ENCODE results near the gene COX4I2. TPM values are rescaled to one million over a fixed set of nuclear protein-coding genes. Genes with fewer than 3 reads are reported as not detected.
A peak's percentile ranks its signal among the peaks of the same experiment; 100 is the strongest.

The COX4I2 gene
- total RNA-seq, 1 donor from 2014 or later: not detected

GRCh38 chr20:31685853-31686643 lies 48.3 kb downstream of the COX4I2 start:
- Mint-ChIP-seq H3K27ac (peak overlapping the region; percentile 88), H3K36me3 (ENCODE audit: insufficient read depth) (peaks cover 40% of the 10 kb centered on the region), H3K4me1 (ENCODE audit: low read depth) (peaks cover 12% of the 10 kb centered on the region), H3K4me3 (ENCODE audit: low read depth) (no peak overlapping the region), H3K9me3 (ENCODE audit: low read depth) (no peaks in the 10 kb centered on the region), H3K27me3 (no peaks in the 10 kb centered on the region)
- no peak for DNase-seq (ENCODE audit: low spot score, unreplicated experiment)
- TF ChIP-seq, protein P1, sequence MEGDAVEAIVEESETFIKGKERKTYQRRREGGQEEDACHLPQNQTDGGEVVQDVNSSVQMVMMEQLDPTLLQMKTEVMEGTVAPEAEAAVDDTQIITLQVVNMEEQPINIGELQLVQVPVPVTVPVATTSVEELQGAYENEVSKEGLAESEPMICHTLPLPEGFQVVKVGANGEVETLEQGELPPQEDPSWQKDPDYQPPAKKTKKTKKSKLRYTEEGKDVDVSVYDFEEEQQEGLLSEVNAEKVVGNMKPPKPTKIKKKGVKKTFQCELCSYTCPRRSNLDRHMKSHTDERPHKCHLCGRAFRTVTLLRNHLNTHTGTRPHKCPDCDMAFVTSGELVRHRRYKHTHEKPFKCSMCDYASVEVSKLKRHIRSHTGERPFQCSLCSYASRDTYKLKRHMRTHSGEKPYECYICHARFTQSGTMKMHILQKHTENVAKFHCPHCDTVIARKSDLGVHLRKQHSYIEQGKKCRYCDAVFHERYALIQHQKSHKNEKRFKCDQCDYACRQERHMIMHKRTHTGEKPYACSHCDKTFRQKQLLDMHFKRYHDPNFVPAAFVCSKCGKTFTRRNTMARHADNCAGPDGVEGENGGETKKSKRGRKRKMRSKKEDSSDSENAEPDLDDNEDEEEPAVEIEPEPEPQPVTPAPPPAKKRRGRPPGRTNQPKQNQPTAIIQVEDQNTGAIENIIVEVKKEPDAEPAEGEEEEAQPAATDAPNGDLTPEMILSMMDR (IDR thresholded peaks at IDR 0.05; ENCODE audit: unreplicated experiment): no peak

- no peaks in the 10 kb centered on the region for H3K9me3 Mint-ChIP-seq (ENCODE audit: low read depth)
These were observed 50.1 kb downstream of the COX4I2 start for GRCh38 chr20:31687777-31688176.

DNA sequence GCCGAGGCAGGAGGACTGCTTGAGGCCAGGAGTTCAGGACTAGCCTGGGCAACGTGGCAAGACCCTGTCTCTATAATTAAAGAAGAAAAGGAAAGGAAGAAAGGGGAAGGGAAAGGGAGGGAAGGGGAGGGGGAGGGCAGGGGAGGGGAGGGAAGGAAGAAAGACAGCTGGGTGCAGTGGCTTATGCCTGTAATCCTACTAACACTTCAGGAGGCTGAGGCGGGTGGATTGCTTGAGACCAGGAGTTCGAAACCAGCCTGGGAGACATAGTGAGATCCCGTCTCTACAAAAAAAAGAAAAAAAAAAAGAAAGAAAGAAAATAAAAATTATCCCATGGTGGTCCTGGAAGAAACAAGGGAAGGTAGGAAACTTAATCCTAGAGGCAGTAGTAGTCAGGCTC lies 51.4 kb downstream of the COX4I2 start:
- H3K4me1 Mint-ChIP-seq (ENCODE audit: low read depth): peaks cover 17% of the 10 kb centered on the region
- DNase-seq (ENCODE audit: low spot score, unreplicated experiment): no peak
- TF ChIP-seq, protein P1 (IDR thresholded peaks at IDR 0.05; ENCODE audit: unreplicated experiment): no peak
- no peaks in the 10 kb centered on the region for H3K27me3 Mint-ChIP-seq
- H3K27ac Mint-ChIP-seq: peak overlapping the region; percentile 14
- H3K36me3 Mint-ChIP-seq (ENCODE audit: insufficient read depth): peaks cover 37% of the 10 kb centered on the region
- no peak overlapping the region for H3K4me3 Mint-ChIP-seq (ENCODE audit: low read depth)
- no peaks in the 10 kb centered on the region for H3K9me3 Mint-ChIP-seq (ENCODE audit: low read depth)

More at GRCh38 chr20:31687777-31688176, 50.1 kb downstream of the COX4I2 start:
- TF ChIP-seq, protein P1 (IDR thresholded peaks at IDR 0.05; ENCODE audit: unreplicated experiment): no peak
- Mint-ChIP-seq H3K4me3 (ENCODE audit: low read depth) (no peak overlapping the region), H3K36me3 (ENCODE audit: insufficient read depth) (peaks cover 41% of the 10 kb centered on the region), H3K27me3 (no peaks in the 10 kb centered on the region), H3K4me1 (ENCODE audit: low read depth) (peaks cover 18% of the 10 kb centered on the region), H3K27ac (peak overlapping the region; percentile 11)
- no peak for DNase-seq (ENCODE audit: low spot score, unreplicated experiment)

GRCh38 chr20:31690124-31690666 lies 52.5 kb downstream of the COX4I2 start:
- Mint-ChIP-seq H3K27ac (no peak overlapping the region), H3K4me3 (ENCODE audit: low read depth) (no peak overlapping the region), H3K9me3 (ENCODE audit: low read depth) (no peaks in the 10 kb centered on the region), H3K36me3 (ENCODE audit: insufficient read depth) (peaks cover 36% of the 10 kb centered on the region), H3K27me3 (no peaks in the 10 kb centered on the region), H3K4me1 (ENCODE audit: low read depth) (peaks cover 27% of the 10 kb centered on the region)
- no peak for DNase-seq (ENCODE audit: low spot score, unreplicated experiment)
- TF ChIP-seq, protein P1 (IDR thresholded peaks at IDR 0.05; ENCODE audit: unreplicated experiment): no peak

DNA sequence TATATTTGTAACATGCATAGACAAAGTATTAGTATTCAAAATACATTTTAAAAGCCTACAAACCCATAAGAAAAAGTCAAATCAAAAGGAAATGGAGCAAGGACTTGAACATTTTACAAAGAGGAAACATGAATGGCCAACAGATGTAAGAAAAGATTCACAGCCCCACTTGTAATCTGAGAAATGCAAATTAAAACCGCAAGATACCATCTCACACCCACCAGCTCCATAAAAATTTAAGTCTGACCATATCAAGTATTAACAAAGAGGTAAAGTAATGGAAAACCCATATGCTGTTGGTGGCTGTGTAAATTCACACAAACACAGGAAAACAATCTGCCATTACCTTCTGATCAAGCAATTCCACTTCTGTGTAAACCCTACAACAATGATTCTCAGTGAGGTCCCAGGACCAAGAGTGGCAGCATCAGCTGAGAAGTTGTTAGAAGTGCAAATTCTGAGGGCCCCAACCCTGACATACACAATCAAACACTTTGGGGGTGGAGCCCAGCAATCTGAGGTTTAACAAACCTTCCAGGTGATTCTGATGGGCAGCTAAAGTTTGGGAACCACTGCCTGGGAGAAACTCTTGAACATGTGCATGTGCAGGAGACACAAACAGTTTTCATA lies 54.0 kb downstream of the COX4I2 start:
- no peak overlapping the region for H3K4me3 Mint-ChIP-seq (ENCODE audit: low read depth)
- no peak for DNase-seq (ENCODE audit: low spot score, unreplicated experiment)
- H3K27me3 Mint-ChIP-seq: no peaks in the 10 kb centered on the region
- peak overlapping the region; percentile 89 for H3K27ac Mint-ChIP-seq
- TF ChIP-seq, protein P1 (IDR thresholded peaks at IDR 0.05; ENCODE audit: unreplicated experiment): no peak
- H3K36me3 Mint-ChIP-seq (ENCODE audit: insufficient read depth): peaks cover 30% of the 10 kb centered on the region
- peaks cover 28% of the 10 kb centered on the region for H3K4me1 Mint-ChIP-seq (ENCODE audit: low read depth)
- H3K9me3 Mint-ChIP-seq (ENCODE audit: low read depth): no peaks in the 10 kb centered on the region

Measured in progenitor cell of endocrine pancreas (in vitro differentiated cells).